Endothelial cell of umbilical vein (primary cell): ENCODE results near the gene SERPINA6. TPM values are rescaled to one million over a fixed set of nuclear protein-coding genes. Genes with fewer than 3 reads are reported as not detected.

Experiments used
- BruUV-seq: library from RNA; stranded (reverse); fragments of 400-500 nt; replicated peaks from 2 replicates; lab custom pipeline; 2021; lab: Mats Ljungman, UMichigan
- CTCF ChIA-PET: fragments of 300-600, 350-600 bp; sonication (Branson Sonifier 250); formaldehyde crosslinking; loops from one replicate; lab custom pipeline; 2021; ENCODE audit warnings: antibody characterized with exemption, inconsistent platforms; lab: Charles Lee
- POLR2A ChIA-PET: fragments of 300-600, 350-600 bp; sonication (Branson Sonifier 250); formaldehyde crosslinking; loops from one replicate; lab custom pipeline; 2021; ENCODE audit warnings: antibody characterized with exemption, inconsistent platforms; lab: Charles Lee
- DNase-seq: peaks from one replicate; pipeline ENCODE4 v3.0.0-alpha.2; 2011; ENCODE audit warnings: low read depth, low spot score
- FAIRE-seq: peaks from 2 replicates; lab custom pipeline; 2011; peaks lifted over from hg19 to GRCh38; lab: Jason Lieb, UNC
- H2AFZ ChIP-seq: 2 replicates; pipeline ENCODE4 v1.6.0; 2012; ENCODE audit warnings: low read depth, low read length, control low read depth, inconsistent platforms
- H3K27ac ChIP-seq: 2 replicates; pipeline ENCODE4 v1.5.1; 2011; ENCODE audit warnings: low read depth, mild to moderate bottlenecking, control low read depth, low read length, moderate library complexity; ENCODE audit not compliant: insufficient read depth
- H3K27me3 ChIP-seq, 2 experiments: 2 replicates each; pipeline versions ENCODE4 v1.6.0 to v1.6.1; 2011; ENCODE audit warnings: low read length in 2 of 2, mixed read lengths in 1 of 2; ENCODE audit not compliant: control insufficient read depth in 2 of 2, insufficient read depth in 2 of 2
- H3K36me3 ChIP-seq, 2 experiments: 2 replicates in 1 of 2; 3 replicates in 1 of 2; pipeline ENCODE4 v1.5.1; 2011; ENCODE audit warnings: low read length in 2 of 2, mild to moderate bottlenecking in 1 of 2, moderate library complexity in 1 of 2; ENCODE audit not compliant: control insufficient read depth in 2 of 2, insufficient read depth in 2 of 2; ENCODE audit errors: extremely low read depth in 1 of 2
- H3K4me1 ChIP-seq: 3 replicates; pipeline ENCODE4 v1.5.1; 2011; ENCODE audit warnings: mild to moderate bottlenecking, low read length; ENCODE audit not compliant: control insufficient read depth, insufficient read depth; ENCODE audit errors: extremely low read depth
- H3K4me2 ChIP-seq: 2 replicates; pipeline ENCODE4 v1.6.1; 2011; ENCODE audit warnings: low read length, control low read depth, mixed read lengths; ENCODE audit not compliant: insufficient read depth
- H3K4me3 ChIP-seq, 3 experiments: fragments of 200-600 bp in 1 of 3; sonication (generic), shearing (Covaris generic) in 1 of 3; replicated peaks in 1 of 3; 2 replicates each; pipeline ENCODE4 v1.5.1; 2011 to 2016; ENCODE audit warnings: control low read depth in 3 of 3, low read length in 3 of 3, mild to moderate bottlenecking in 2 of 3, inconsistent platforms in 1 of 3, low read depth in 1 of 3, moderate library complexity in 1 of 3; ENCODE audit not compliant: insufficient read depth in 1 of 3
- H3K79me2 ChIP-seq: 2 replicates; pipeline ENCODE4 v1.6.0; 2012; ENCODE audit warnings: low read length, inconsistent platforms; ENCODE audit not compliant: control insufficient read depth, insufficient read depth
- H3K9ac ChIP-seq: replicated peaks from 2 replicates; pipeline ENCODE3; 2011; ENCODE audit warnings: low read length, control low read depth; ENCODE audit not compliant: insufficient read depth; ENCODE audit errors: extremely low read depth
- H3K9me1 ChIP-seq: replicated peaks from 3 replicates; pipeline ENCODE4 v1.6.0; 2011; ENCODE audit warnings: mild to moderate bottlenecking, low read length; ENCODE audit not compliant: control insufficient read depth, insufficient read depth; ENCODE audit errors: extremely low read depth
- H3K9me3 ChIP-seq: replicated peaks from 2 replicates; pipeline ENCODE4 v1.5.1; 2012; ENCODE audit warnings: low read length, inconsistent platforms; ENCODE audit not compliant: control insufficient read depth, insufficient read depth
- H4K20me1 ChIP-seq: replicated peaks from 2 replicates; pipeline ENCODE3; 2011; ENCODE audit warnings: mild to moderate bottlenecking, low read length; ENCODE audit not compliant: control insufficient read depth, insufficient read depth; ENCODE audit errors: extremely low read depth
- CTCF ChIP-seq, 2 donors: IDR thresholded peaks; 1 replicate in 1 of 2; 2 replicates in 1 of 2; pipeline ENCODE4 v1.5.1; 2011; ENCODE audit warnings: low read length in 2 of 2, mild to moderate bottlenecking in 2 of 2, moderate library complexity in 2 of 2, control low read depth in 1 of 2, inconsistent platforms in 1 of 2, low read depth in 1 of 2; ENCODE audit not compliant: insufficient read depth in 1 of 2; ENCODE audit errors: extremely low read depth in 1 of 2
- EZH2 ChIP-seq: IDR thresholded peaks from 2 replicates; pipeline ENCODE4 v1.6.1; 2012; ENCODE audit warnings: borderline replicate concordance, low read depth, mild to moderate bottlenecking, moderate library complexity, low read length, inconsistent platforms; ENCODE audit not compliant: severe bottlenecking
- FOS ChIP-seq: IDR thresholded peaks from 2 replicates; pipeline ENCODE4 v1.6.1; 2011; ENCODE audit warnings: mild to moderate bottlenecking, low read length, moderate library complexity, borderline replicate concordance; ENCODE audit not compliant: insufficient read depth
- GATA2 ChIP-seq: IDR thresholded peaks from 2 replicates; pipeline ENCODE4 v1.7.0; 2011; ENCODE audit warnings: low read depth, mild to moderate bottlenecking, moderate library complexity, mixed read lengths, low read length; ENCODE audit not compliant: insufficient read length, insufficient read depth
- JUN ChIP-seq: IDR thresholded peaks from 2 replicates; pipeline ENCODE4 v1.6.1; 2011; ENCODE audit warnings: borderline replicate concordance, low read depth; ENCODE audit not compliant: insufficient read length, insufficient read depth
- MAX ChIP-seq: IDR thresholded peaks from 2 replicates; pipeline ENCODE4 v1.6.1; 2011; ENCODE audit not compliant: insufficient read depth, insufficient read length
- MYC ChIP-seq: IDR thresholded peaks from one replicate; pipeline ENCODE4 v1.6.1; 2011; ENCODE audit warnings: mild to moderate bottlenecking, low read depth, low read length
- POLR2A ChIP-seq: IDR thresholded peaks from 2 replicates; pipeline ENCODE4 v1.6.1; 2012; ENCODE audit warnings: low read depth, mild to moderate bottlenecking, control low read depth, low read length
- POLR2AphosphoS5 ChIP-seq: IDR thresholded peaks from 2 replicates; pipeline ENCODE4 v1.6.1; 2012; ENCODE audit warnings: low read depth, mild to moderate bottlenecking, control low read depth, low read length, moderate library complexity; ENCODE audit not compliant: insufficient read depth
- dilution Hi-C: fragments of 300-500 bp; cut with MboI; formaldehyde crosslinking; loops from one replicate; pipeline ENCODE4 v1.15.0; 2019; ENCODE audit warnings: low sequenced_read_pairs; ENCODE audit not compliant: extremely low pct_ligation_motif_present
- intact Hi-C: fragments of 100-400 bp; cut with micrococcal nuclease; formaldehyde crosslinking; loops from one replicate; pipeline ENCODE4 v1.10.0; 2022
- polyA plus RNA-seq, 4 experiments: library from polyadenylated mRNA; depleted of rRNA in 3 of 4; stranded (reverse) in 3 of 4; unstranded in 1 of 4; fragments of >200 nt; gene quantifications; 2 replicates each; pipeline versions ENCODE4 v1.2.1 to v1.2.3, GENCODE V29; 2011 to 2012; ENCODE audit warnings: missing spikeins in 1 of 4
- total RNA-seq: library from RNA; stranded (reverse); gene quantifications from 2 replicates; pipeline ENCODE4 v1.2.3, GENCODE V29; 2021

The SERPINA6 gene
- total and polyA plus RNA-seq, 2 donors (not counting 3 experiments of a cell fraction or from before 2014, with no cell fraction given) = not detected

GRCh38 chr14:94328196-94328595 lies 5.1 kb upstream of the SERPINA6 start:
- BruUV-seq = no TSS peak
- Histone ChIP-seq H3K4me2 (no peak overlapping the region), H3K4me1 (no peaks in the 10 kb centered on the region), H3K27me3 (no peaks in the 10 kb centered on the region), H3K36me3 (no peaks in the 10 kb centered on the region), H3K9me1 (no peaks in the 10 kb centered on the region), H3K79me2 (no peaks in the 10 kb centered on the region), H4K20me1 (no peaks in the 10 kb centered on the region), H3K9ac (no peak overlapping the region), H3K27ac (no peak overlapping the region), H3K9me3 (peaks cover 2% of the 10 kb centered on the region), H3K4me3 (no peak overlapping the region), H2AFZ (no peak overlapping the region)
- TF ChIP-seq POLR2A = no peak
- no peak for TF ChIP-seq POLR2AphosphoS5
- no peak for TF ChIP-seq FOS
- TF ChIP-seq GATA2 = no peak
- TF ChIP-seq MYC = no peak
- TF ChIP-seq EZH2 = no peak
- TF ChIP-seq CTCF (IDR thresholded peaks at IDR 0.05; ENCODE audit: extremely low read depth in 1 of 2, insufficient read depth in 1 of 2, low read depth in 1 of 2, low read length in 2 of 2) = no peak
- no peak for TF ChIP-seq JUN
- TF ChIP-seq MAX = no peak
- FAIRE-seq = no peak
- intact Hi-C loops = no loop called here
- ChIA-PET CTCF (no interaction called here), POLR2A (no interaction called here)
- DNase-seq = no peak
- dilution Hi-C loops = no loop called here
